DMS 273 treated with DMSO at 0.1 percent for 48 hours (cell line): ENCODE measurements around the gene ABCC6.

Experiments
- DNase-seq: peaks from one replicate; lab custom pipeline; 2025; lab: John Stamatoyannopoulos, UW

Gene ABCC6

DNA sequence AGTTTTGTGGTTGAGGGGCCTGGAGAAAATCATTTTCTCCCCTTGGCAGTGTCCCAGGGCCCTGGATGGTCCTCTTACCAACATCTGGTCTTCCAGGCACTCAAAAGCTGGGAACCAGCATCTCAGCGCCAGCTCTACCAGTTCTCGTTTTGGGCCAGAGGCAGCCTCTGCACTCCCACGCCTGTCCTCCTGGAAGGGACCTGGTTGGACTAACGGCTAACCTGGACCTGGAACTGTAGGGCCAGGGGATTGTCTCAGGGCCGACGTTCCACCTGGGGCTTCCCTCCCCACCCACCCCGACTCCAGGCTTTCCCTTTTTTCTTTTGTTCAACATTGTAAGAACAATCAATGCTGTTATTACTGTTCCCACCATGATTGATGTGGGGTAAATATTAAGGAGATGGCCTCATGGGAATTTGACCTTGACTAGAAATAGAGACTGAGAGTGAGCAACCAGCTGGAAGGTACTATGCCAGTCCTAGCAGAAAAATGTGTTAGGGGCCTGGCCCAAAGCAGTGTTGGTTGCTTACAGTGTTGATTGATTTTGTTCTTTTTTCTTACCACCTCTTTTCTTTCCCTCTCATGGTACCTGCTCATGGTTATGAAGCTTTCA lies 81.4 kb downstream of the ABCC6 start:
- DNase-seq, result no peak

DNA sequence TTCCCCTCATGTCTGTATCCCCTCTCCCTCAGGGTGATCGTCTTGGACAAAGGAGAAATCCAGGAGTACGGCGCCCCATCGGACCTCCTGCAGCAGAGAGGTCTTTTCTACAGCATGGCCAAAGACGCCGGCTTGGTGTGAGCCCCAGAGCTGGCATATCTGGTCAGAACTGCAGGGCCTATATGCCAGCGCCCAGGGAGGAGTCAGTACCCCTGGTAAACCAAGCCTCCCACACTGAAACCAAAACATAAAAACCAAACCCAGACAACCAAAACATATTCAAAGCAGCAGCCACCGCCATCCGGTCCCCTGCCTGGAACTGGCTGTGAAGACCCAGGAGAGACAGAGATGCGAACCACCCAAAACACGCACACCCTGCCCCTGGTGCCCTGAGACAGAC lies 82.2 kb downstream of the ABCC6 start:
- no peak for DNase-seq

DNA sequence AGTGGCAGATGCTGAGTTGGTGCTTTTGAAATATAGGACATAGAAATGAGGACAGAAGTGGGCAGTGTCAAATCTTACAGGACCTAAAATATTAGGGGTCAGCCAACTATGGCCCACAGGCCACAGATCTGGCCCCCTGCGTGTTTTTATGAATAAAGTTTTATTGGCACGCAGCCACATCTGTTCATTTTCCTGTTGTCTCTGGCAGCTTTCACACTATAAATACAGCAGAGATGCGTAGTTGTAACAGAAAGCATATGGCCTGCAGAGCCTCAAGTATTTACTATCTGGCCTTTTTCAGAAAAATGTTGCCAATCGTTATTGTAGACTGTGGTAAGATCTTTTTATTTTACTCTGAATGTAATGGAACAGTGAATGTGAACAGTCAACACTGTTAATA lies 82.8 kb downstream of the ABCC6 start:
- no peak for DNase-seq

DNA sequence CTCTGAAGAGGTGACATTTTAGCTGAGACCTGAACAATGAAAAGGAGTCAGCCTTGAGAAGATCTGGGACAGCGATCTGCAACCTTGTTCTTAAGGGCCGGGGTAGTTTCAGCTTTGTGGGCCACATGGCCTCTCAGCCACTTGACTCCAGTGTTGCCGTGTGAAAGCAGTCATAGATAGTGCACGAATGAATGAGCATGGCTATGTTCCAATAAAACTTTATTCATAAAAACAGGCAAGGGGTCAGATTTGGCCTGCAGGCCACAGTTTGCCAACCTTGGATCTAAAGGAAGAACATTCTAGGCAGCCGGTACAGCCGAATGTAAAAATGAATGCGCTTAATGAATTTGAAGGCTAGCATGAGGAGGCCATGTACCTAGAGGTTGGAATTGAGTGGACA lies 83.5 kb downstream of the ABCC6 start:
- DNase-seq, result no peak

DNA sequence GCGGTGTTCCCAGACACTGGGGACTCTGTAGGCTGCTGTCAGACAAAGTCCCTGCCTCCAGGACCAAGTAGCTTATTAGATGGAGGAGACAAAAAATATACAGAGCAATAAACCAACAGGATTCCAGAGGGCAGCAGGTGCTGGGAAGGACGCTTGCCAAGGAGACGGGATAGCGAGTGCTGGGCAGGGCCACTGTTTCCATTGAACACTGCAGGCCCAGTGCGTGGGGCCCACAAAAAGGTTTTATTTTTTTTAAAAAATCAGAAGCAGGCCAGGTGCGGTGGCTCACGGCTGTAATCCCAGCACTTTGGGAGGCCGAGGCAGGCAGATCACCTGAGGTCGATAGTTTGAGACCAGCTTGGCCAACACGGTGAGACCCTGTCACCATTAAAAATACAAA lies 84.2 kb downstream of the ABCC6 start:
- DNase-seq, result no peak

DNA sequence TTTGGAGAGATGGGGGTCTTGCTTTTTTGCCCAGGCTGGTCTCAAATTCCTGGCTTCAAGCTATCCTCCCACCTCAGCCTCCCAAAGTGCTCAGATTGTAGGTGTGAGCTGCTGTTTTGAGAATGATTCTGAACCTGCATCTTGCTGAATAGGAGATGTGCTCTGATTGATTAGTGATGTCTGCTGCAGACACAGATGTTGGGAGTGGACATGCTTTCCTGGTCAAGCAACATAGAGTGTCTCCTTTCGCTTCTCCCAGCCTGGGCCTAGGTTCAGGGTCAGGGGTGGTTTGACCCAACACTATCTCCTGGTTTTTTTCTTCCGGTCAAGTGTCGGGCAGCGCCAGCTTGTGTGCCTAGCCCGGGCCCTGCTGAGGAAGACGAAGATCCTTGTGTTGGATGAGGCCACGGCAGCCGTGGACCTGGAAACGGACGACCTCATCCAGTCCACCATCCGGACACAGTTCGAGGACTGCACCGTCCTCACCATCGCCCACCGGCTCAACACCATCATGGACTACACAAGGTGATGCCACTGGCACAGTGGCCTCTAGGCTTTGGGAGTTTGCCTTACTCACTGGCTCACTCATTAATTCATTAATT lies 85.2 kb downstream of the ABCC6 start:
- no peak for DNase-seq

GRCh38 chr16:16137110-16137509 lies 86.2 kb downstream of the ABCC6 start:
- DNase-seq, result no peak

- no peak for DNase-seq
Observed at GRCh38 chr16:16136588-16136987, 86.7 kb downstream of the ABCC6 start.

- DNase-seq, result no peak
Observed at GRCh38 chr16:16133943-16134604, 89.2 kb downstream of the ABCC6 start.

GRCh38 chr16:16131659-16132058 lies 91.6 kb downstream of the ABCC6 start:
- no peak for DNase-seq

DNA sequence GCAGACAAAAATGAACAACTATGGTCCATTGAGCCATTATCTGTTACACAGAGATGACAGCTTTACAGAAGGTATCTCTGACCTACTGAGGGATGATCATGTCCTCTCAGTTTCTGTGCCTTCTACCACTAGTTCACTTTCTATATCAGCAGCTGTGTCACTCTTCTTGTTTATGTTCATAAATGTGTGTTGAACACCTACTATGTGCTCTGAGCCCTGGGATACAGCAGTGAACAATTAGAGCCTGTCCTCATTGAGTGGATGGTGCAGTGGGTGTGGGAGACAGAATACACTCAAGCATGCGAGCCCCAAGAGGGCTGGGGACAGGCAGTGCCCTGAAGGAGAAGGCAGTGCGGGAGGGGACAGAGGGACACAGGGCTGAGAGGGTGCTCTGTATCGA lies 92.1 kb downstream of the ABCC6 start:
- no peak for DNase-seq

DNA sequence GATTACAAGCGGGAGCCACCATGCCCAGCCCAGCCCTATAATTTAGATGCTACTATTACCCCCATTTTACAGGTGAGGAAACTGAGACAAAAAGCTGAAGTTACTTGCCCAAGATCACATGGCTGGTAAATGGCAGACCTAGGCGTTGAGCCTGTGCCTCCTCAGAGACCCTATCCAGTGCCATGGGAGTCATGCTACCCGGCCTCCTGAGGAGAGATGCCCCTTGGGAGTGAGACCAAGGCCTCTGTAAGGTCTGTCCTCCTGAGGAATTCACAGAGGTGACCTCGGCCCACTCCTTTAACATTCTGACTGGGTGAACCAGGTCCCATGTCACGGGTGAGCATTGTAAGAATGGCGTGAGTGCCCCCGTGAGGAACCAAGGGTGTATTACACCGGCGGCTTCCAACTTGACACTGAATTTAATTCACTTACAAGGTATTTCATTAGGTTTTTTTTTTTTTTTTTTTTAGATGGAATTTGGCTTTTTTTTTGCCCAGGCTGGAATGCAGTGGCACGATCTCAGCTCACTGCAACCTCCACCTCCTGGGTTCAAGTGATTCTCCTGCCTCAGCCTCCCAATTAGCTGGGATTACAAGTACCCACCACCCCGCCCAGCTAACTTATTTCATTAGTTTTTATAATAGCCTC lies 95.7 kb downstream of the ABCC6 start:
- peak; percentile 29 for DNase-seq

- no peak for DNase-seq
Observed at GRCh38 chr16:16126896-16127295, 96.4 kb downstream of the ABCC6 start.

GRCh38 chr16:16124974-16125373 lies 98.3 kb downstream of the ABCC6 start:
- no peak for DNase-seq

GRCh38 chr16:16124438-16124837 lies 98.9 kb downstream of the ABCC6 start:
- DNase-seq, result no peak

DNA sequence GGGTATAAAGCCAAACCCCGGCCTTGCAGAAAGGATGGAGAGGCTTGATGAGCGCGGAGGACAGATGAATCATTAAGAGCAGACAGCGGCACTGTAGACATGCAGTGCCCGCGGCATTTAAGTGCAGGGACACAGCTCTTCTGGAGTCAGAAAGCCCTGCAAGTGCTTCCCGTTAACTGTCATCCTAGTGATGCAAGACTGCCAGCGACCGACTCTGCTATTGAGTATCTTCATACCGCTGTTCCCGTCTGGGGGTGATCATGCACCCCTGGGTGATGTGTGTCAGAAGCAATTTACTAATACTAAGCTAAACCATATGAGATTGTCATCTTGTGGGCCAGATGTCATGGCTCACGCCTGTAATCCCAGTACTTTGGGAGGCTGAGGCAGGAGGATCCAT lies 101.0 kb downstream of the ABCC6 start:
- DNase-seq, result no peak

DNA sequence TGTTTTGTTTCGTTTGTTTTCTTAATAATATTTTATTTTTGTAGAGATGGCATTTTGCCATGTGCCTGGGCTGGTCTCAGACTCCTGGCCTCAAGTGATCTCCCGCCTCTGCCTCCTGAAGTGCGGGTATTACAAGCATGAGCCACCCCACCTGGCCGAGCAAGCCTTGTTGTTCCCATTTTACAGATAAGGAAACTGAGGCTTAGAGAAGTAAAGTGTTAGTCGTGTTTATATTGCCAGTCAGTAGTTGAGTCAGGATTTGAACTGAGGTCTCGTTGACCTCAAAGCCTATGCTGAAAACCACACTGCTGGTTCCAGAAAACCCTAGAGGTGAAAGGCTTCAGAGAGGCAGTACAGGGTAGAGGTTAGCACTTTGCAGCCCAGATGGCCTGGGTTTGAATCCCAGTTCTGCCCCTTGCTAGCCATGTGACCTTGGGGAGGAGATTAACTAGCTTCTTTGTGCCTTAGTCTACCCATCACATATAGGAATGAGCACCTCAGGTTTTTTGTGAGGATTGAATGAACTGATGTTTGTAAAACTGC lies 102.0 kb downstream of the ABCC6 start:
- no peak for DNase-seq

DNA sequence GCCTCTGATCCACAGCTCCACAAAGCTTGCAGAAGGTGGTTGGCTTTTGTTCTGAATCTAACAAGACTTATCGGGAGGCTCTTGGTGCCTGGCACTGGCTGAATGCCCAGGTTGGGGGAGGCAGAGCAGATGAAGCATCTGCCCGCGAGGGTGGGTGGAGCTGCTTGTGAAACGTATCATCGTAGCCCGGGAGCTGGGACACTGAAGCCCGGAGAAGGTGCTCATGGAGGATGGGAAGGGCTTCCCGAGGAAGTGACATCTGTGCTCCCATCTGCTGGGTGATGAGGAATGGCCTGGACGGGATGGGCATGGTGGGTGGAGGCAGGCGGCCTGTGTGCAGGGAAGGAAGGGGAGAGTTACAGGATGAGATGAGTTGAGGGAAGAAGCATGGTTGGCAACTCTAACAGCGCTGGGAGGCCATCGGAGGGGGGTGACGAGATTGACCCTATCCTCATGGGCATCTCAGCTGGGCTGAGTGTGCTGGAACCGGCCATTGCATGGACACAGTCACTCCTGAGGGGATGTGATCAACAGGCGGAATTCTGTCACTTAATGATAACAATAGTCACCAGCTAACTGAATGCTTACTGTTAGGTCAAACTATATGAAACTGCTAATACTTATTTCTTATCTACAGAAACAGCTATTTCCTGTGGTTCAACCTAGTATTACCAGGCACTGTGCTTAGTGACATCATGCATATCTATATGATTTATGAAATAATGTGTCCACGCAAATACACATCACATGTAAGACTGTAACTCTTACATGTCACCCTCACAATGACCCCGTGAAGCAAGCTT lies 102.7 kb downstream of the ABCC6 start:
- DNase-seq, result peak; percentile 96

- peak; percentile 82 for DNase-seq
Observed at GRCh38 chr16:16120044-16120381, 103.3 kb downstream of the ABCC6 start.

DNA sequence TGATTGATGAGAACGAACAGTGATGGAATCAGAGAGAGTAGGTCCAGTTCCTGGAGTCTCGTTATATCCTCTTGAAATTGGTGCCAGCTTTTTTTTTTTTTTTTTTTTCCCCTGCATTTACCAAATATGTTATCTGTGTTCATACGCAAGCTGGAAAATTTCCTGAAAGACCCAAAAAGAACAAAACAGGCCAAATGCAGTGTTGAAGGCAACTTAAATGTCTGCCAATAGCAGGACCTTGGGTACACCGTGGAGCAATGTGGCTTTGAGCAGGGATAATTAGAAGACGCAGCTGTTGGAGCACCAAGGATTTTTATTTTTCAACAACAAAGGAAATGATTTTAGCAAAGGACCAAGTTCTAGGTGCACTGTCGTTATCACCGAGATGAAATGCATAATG lies 105.0 kb downstream of the ABCC6 start:
- DNase-seq, result no peak

GRCh38 chr16:16116841-16117240 lies 106.5 kb downstream of the ABCC6 start:
- no peak for DNase-seq

DNA sequence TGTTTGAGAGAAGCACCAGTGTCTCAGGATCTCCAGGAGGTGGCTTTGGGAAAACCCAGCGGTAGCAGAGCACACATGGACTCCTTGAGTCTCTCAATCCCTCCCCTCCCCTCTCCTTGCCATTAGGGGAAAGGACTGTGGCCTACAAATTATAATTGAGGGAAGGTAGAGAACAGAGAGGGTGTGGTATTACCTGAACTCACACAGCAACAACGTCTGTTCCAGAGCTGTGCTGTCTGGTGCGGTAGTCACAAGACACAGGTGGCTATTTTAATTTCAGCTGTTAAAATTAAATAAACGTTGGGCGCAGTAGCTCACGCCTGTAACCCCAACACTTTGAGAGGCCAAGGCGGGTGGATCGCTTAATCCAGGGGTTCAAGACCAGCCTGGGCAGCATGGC lies 110.2 kb downstream of the ABCC6 start:
- DNase-seq, result no peak
